ENCODE measurements around the gene IL22.

- TF ChIP-seq CTCF (IDR thresholded peaks at IDR 0.05; ENCODE audit: insufficient read depth, low read length) = no peak
- TF ChIP-seq POLR2AphosphoS5 (IDR thresholded peaks at IDR 0.05; ENCODE audit: low read depth) = no peak
- TF ChIP-seq SPI1 (IDR thresholded peaks at IDR 0.05; ENCODE audit: borderline replicate concordance, low read depth) = no peak
- TF ChIP-seq GABPA (IDR thresholded peaks at IDR 0.05; ENCODE audit: low read depth) = no peak
- no peak for TF ChIP-seq REST (IDR thresholded peaks at IDR 0.05; ENCODE audit: insufficient replicate concordance, low read depth)
These were observed 17.8 kb downstream of the IL22 start for GRCh38 chr12:68235576-68235975.

Data from HL-60 (cell line).